H1 (cell line): Measurements from ENCODE around the gene BNC2. TPM values are rescaled to one million over a fixed set of nuclear protein-coding genes. Genes with fewer than 3 reads are reported as not detected.

Experiments used
- CTCF ChIA-PET: fragments of 300-600 bp; sonication (Branson Sonifier 250); formaldehyde crosslinking; loops from one replicate; lab custom pipeline; 2021; ENCODE audit not compliant: partially characterized antibody; lab: Charles Lee
- POLR2A ChIA-PET: fragments of 300-600 bp; sonication (Branson Sonifier 250); formaldehyde crosslinking; loops from one replicate; lab custom pipeline; 2021; ENCODE audit warnings: inconsistent platforms; ENCODE audit not compliant: partially characterized antibody; lab: Charles Lee
- DNase-seq, 2 experiments: peaks; one replicate each; pipeline versions ENCODE4 v3.0.0 to v3.0.0-alpha.2; 2010 to 2022; ENCODE audit warnings: low spot score in 2 of 2, low read depth in 1 of 2, mixed read lengths in 1 of 2
- FAIRE-seq: peaks from 2 replicates; lab custom pipeline; 2011; peaks lifted over from hg19 to GRCh38; lab: Jason Lieb, UNC
- H2AFZ ChIP-seq: 2 replicates; pipeline ENCODE4 v1.8.1; 2012; ENCODE audit warnings: low read length, inconsistent platforms
- H2AK5ac ChIP-seq: 2 replicates; pipeline ENCODE4 v1.6.1; 2013; ENCODE audit warnings: low read depth, low read length
- H2BK120ac ChIP-seq: replicated peaks from 2 replicates; pipeline ENCODE3; 2013; ENCODE audit warnings: low read depth, low read length, inconsistent platforms
- H2BK12ac ChIP-seq: 2 replicates; pipeline ENCODE4 v1.6.1; 2013; ENCODE audit warnings: low read depth, low read length
- H2BK15ac ChIP-seq: 2 replicates; pipeline ENCODE4 v1.6.1; 2013; ENCODE audit warnings: low read length
- H2BK20ac ChIP-seq: 2 replicates; pipeline ENCODE4 v1.6.1; 2013; ENCODE audit warnings: low read length
- H2BK5ac ChIP-seq: 2 replicates; pipeline ENCODE4 v1.6.1; 2013; ENCODE audit warnings: low read depth, low read length
- H3K14ac ChIP-seq: 2 replicates; pipeline ENCODE4 v1.6.1; 2013; ENCODE audit warnings: inconsistent platforms; ENCODE audit not compliant: insufficient read length
- H3K18ac ChIP-seq: 2 replicates; pipeline ENCODE4 v1.6.1; 2013; ENCODE audit warnings: low read length; ENCODE audit errors: extremely low read depth
- H3K23ac ChIP-seq: 2 replicates; pipeline ENCODE4 v1.6.1; 2013; ENCODE audit warnings: inconsistent platforms; ENCODE audit not compliant: insufficient read length
- H3K23me2 ChIP-seq: 2 replicates; pipeline ENCODE4 v1.6.1; 2013; ENCODE audit warnings: low read depth, low read length
- H3K27ac ChIP-seq: 2 replicates; pipeline ENCODE4 v1.6.1; 2011; ENCODE audit warnings: low read depth, low read length, inconsistent platforms
- H3K27me3 ChIP-seq, 4 experiments: replicated peaks in 1 of 4; 1 replicate in 1 of 4; 2 replicates in 3 of 4; pipeline versions ENCODE4 v1.6.1 to v1.8.1; 2011 to 2013; ENCODE audit warnings: low read length in 3 of 4, mild to moderate bottlenecking in 3 of 4, inconsistent platforms in 2 of 4, mixed read lengths in 2 of 4, moderate library complexity in 1 of 4; ENCODE audit not compliant: control insufficient read depth in 3 of 4, insufficient read depth in 3 of 4; ENCODE audit errors: extremely low read depth in 1 of 4
- H3K36me3 ChIP-seq, 4 experiments: 2 replicates each; pipeline versions ENCODE4 v1.6.1 to v1.8.1; 2011 to 2013; ENCODE audit warnings: mild to moderate bottlenecking in 4 of 4, low read length in 3 of 4, moderate library complexity in 2 of 4, control low read depth in 1 of 4, inconsistent platforms in 1 of 4; ENCODE audit not compliant: insufficient read depth in 4 of 4, control insufficient read depth in 2 of 4
- H3K4ac ChIP-seq: replicated peaks from 2 replicates; pipeline ENCODE3; 2013; ENCODE audit warnings: low read length, low read depth, mixed read lengths, inconsistent platforms; ENCODE audit not compliant: insufficient read length
- H3K4me1 ChIP-seq, 4 experiments: replicated peaks in 1 of 4; 1 replicate in 1 of 4; 2 replicates in 3 of 4; pipeline versions ENCODE4 v1.6.1 to v1.8.1; 2011 to 2013; ENCODE audit warnings: low read length in 3 of 4, inconsistent platforms in 2 of 4, mixed read lengths in 1 of 4; ENCODE audit not compliant: insufficient read depth in 4 of 4, control insufficient read depth in 3 of 4
- H3K4me2 ChIP-seq, 2 experiments: 2 replicates each; pipeline versions ENCODE4 v1.6.1 to v1.8.1; 2011 to 2013; ENCODE audit warnings: low read depth in 2 of 2, low read length in 2 of 2, control low read depth in 1 of 2, inconsistent platforms in 1 of 2, mild to moderate bottlenecking in 1 of 2; ENCODE audit not compliant: insufficient read depth in 1 of 2
- H3K4me3 ChIP-seq, 4 experiments: fragments of 200-600, 300-600 bp in 1 of 4; sonication (generic), shearing (Covaris generic), sonication (Bioruptor Twin) in 1 of 4; 2 replicates each; pipeline versions ENCODE4 v1.5.1 to v1.8.1; 2011 to 2016; ENCODE audit warnings: low read length in 4 of 4, low read depth in 3 of 4, control low read depth in 2 of 4, inconsistent platforms in 2 of 4, mild to moderate bottlenecking in 2 of 4, mixed read lengths in 1 of 4, moderate library complexity in 1 of 4; ENCODE audit not compliant: insufficient read depth in 2 of 4; ENCODE audit errors: extremely low read depth in 1 of 4
- H3K56ac ChIP-seq: replicated peaks from 2 replicates; pipeline ENCODE3; 2013; ENCODE audit warnings: low read depth, mild to moderate bottlenecking, mixed read lengths, low read length, inconsistent platforms; ENCODE audit not compliant: insufficient read length
- H3K79me1 ChIP-seq: 2 replicates; pipeline ENCODE4 v1.6.1; 2013; ENCODE audit warnings: low read depth, low read length, control low read depth
- H3K79me2 ChIP-seq, 2 experiments: 2 replicates each; pipeline versions ENCODE4 v1.6.1 to v1.8.1; 2012 to 2013; ENCODE audit warnings: low read length in 2 of 2, mild to moderate bottlenecking in 2 of 2, inconsistent platforms in 1 of 2; ENCODE audit not compliant: insufficient read depth in 2 of 2, control insufficient read depth in 1 of 2
- H3K9ac ChIP-seq, 4 experiments: replicated peaks in 1 of 4; 1 replicate in 1 of 4; 2 replicates in 3 of 4; pipeline versions ENCODE4 v1.6.1 to v1.8.1; 2011 to 2013; ENCODE audit warnings: low read depth in 3 of 4, low read length in 3 of 4, control low read depth in 2 of 4, mild to moderate bottlenecking in 2 of 4, moderate library complexity in 2 of 4, inconsistent platforms in 1 of 4; ENCODE audit errors: extremely low read depth in 1 of 4
- H3K9me3 ChIP-seq, 2 experiments: 2 replicates each; pipeline versions ENCODE4 v1.6.1 to v1.8.1; 2012 to 2013; ENCODE audit warnings: mild to moderate bottlenecking in 2 of 2, moderate library complexity in 2 of 2, control low read depth in 1 of 2, inconsistent platforms in 1 of 2, low read depth in 1 of 2, low read length in 1 of 2, mixed read lengths in 1 of 2; ENCODE audit not compliant: insufficient read depth in 2 of 2
- H4K20me1 ChIP-seq, 2 experiments: replicated peaks in 1 of 2; 2 replicates each; pipeline versions ENCODE3 to v1.8.1; 2011 to 2013; ENCODE audit warnings: inconsistent platforms in 2 of 2, low read length in 2 of 2, mild to moderate bottlenecking in 1 of 2; ENCODE audit not compliant: insufficient read depth in 2 of 2, control insufficient read depth in 1 of 2
- H4K5ac ChIP-seq: 2 replicates; pipeline ENCODE4 v1.6.1; 2013; ENCODE audit warnings: low read length, low read depth, mixed read lengths, inconsistent platforms; ENCODE audit not compliant: insufficient read length
- H4K8ac ChIP-seq: 2 replicates; pipeline ENCODE4 v1.8.0; 2013; ENCODE audit warnings: mild to moderate bottlenecking, moderate library complexity, low read length, inconsistent platforms; ENCODE audit not compliant: insufficient read depth; ENCODE audit errors: extremely low read depth
- H4K91ac ChIP-seq: replicated peaks from 2 replicates; pipeline ENCODE3; 2013; ENCODE audit warnings: low read length, mixed read lengths, inconsistent platforms; ENCODE audit not compliant: insufficient read length
- CEBPB ChIP-seq: IDR thresholded peaks from 2 replicates; pipeline ENCODE4 v1.6.1; 2012; ENCODE audit warnings: low read depth, low read length
- CHD2 ChIP-seq: IDR thresholded peaks from 2 replicates; pipeline ENCODE4 v1.6.1; 2012; ENCODE audit warnings: low read length, improper control_type of control experiment
- MAFK ChIP-seq: IDR thresholded peaks from 2 replicates; pipeline ENCODE4 v1.6.1; 2012; ENCODE audit warnings: low read depth, mild to moderate bottlenecking, improper control_type of control experiment, low read length
- RXRA ChIP-seq: IDR thresholded peaks from 2 replicates; pipeline ENCODE4 v1.6.1; 2011; ENCODE audit warnings: low read depth, mild to moderate bottlenecking, low read length, moderate library complexity; ENCODE audit not compliant: insufficient read depth
- SIN3A ChIP-seq, 2 experiments: IDR thresholded peaks in 1 of 2; conservative IDR thresholded peaks in 1 of 2; 2 replicates each; pipeline ENCODE4 v1.6.1; 2011 to 2012; ENCODE audit warnings: low read length in 2 of 2, improper control_type of control experiment in 1 of 2, low read depth in 1 of 2, mild to moderate bottlenecking in 1 of 2
- WGBS, 2 experiments: shearing (Covaris generic) in 1 of 2; methylation state at CpG; one replicate each; pipeline versions ENCODE4 v1.1.6 to v1.1.7; 2013 to 2015; ENCODE audit warnings: low lambda C conversion rate in 2 of 2, mixed read lengths in 2 of 2, inconsistent platforms in 1 of 2, low coverage in 1 of 2, missing lambda C conversion rate in 1 of 2; ENCODE audit not compliant: insufficient replicate concordance in 2 of 2, insufficient coverage in 1 of 2, insufficient read length in 1 of 2; ENCODE audit errors: extremely low coverage in 1 of 2, missing lambda C conversion rate in 1 of 2; 5-methylcytosine and 5-hydroxymethylcytosine counted together
- polyA plus RNA-seq, 7 experiments: library from polyadenylated mRNA; depleted of rRNA in 3 of 7; stranded (reverse) in 5 of 7; unstranded in 2 of 7; fragments of >200 nt in 5 of 7; fragments of 200-250 nt in 2 of 7; gene quantifications; 1 replicate in 5 of 7; 2 replicates in 1 of 7; 4 replicates in 1 of 7; pipeline versions ENCODE4 v1.2.1 to v1.2.3, GENCODE V29; 2011 to 2013; ENCODE audit warnings: missing spikeins in 2 of 7, mixed read lengths in 2 of 7
- total RNA-seq: library from RNA; stranded (reverse); fragmentation: NEBNext Ultra II Directional; extraction: Animal tissue kit (Norgen Biotek cat#: 25700); gene quantifications from 2 replicates; pipeline ENCODE4 v1.2.1, GENCODE V29; 2021

BNC2 gene
- total and polyA plus RNA-seq, 2 of the 8 experiments (the other 6 are each of a cell fraction or from before 2014, with no cell fraction given), result 16.0 to 26.8 TPM

GRCh38 chr9:16718296-16718695, 152.2 kb downstream of the BNC2 start:
- Histone ChIP-seq H3K9me3 (no peaks in the 10 kb centered on the region), H3K4me1 (peaks cover 0 to 31% (median 12%) of the 10 kb centered on the region in 4 experiments; a peak in 5 of 7 replicates), H3K79me2 (peaks cover 0 to 34% of the 10 kb centered on the region in 2 experiments; a peak in 2 of 4 replicates), H4K20me1 (no peaks in the 10 kb centered on the region), H2BK120ac (no peak overlapping the region), H3K4me3 (no peak overlapping the region), H3K18ac (no peak overlapping the region), H2BK12ac (no peak overlapping the region), H3K27ac (no peak overlapping the region), H4K5ac (no peak overlapping the region), H3K4ac (no peak overlapping the region), H4K8ac (no peak overlapping the region), H2AFZ (no peak overlapping the region), H3K23ac (no peak overlapping the region), H3K4me2 (no peak overlapping the region), H3K14ac (no peak overlapping the region), H3K27me3 (no peaks in the 10 kb centered on the region), H2BK20ac (no peak overlapping the region), H3K79me1 (no peaks in the 10 kb centered on the region), H3K23me2 (no peaks in the 10 kb centered on the region), H3K56ac (no peak overlapping the region), H2AK5ac (no peak overlapping the region), H2BK5ac (no peak overlapping the region), H2BK15ac (no peak overlapping the region), H3K36me3 (peaks cover 0 to 2% (median 0%) of the 10 kb centered on the region in 4 experiments; a peak in 1 of 8 replicates), H3K9ac (no peak overlapping the region), H4K91ac (no peak overlapping the region)
- TF ChIP-seq CHD2 (no peak), SIN3A (conservative IDR thresholded peaks at IDR 0.05 in 1 of 2, IDR thresholded peaks at IDR 0.05 in 1 of 2; ENCODE audit: low read depth in 1 of 2, low read length in 2 of 2) (no peak), MAFK (no peak), CEBPB (no peak), RXRA (no peak)
- no peak for DNase-seq
- ChIA-PET POLR2A (interaction anchor here (1.7 to 1.8 kb wide), 2 partner anchors 9 to 13 kb away, joined by 3 to 6 read pairs; no protein-coding TSS in a partner anchor), CTCF (interaction anchor here (0.8 to 1.6 kb wide), 3 partner anchors 13 to 109 kb away, joined by 3 read pairs; no protein-coding TSS in a partner anchor)
- FAIRE-seq, result no peak
- WGBS, 2 experiments, result 77% methylated on average over 1 of the region's 1 CpG; no CpG with 5 or more reads in 1 of the 2 experiments
